HCT116 (cell line): ENCODE measurements around the gene OPCML. TPM values are rescaled to one million over a fixed set of nuclear protein-coding genes. Genes with fewer than 3 reads are reported as not detected.

Experiments used
- ATAC-seq: fragments of 200-7000 bp; cut with Tn5 transposase; 2 replicates; pipeline ENCODE4 v1.9.1; 2020; ENCODE audit warnings: mild to moderate bottlenecking, moderate library complexity
- BruUV-seq: library from RNA; stranded (reverse); fragments of 400-500 nt; replicated peaks from 2 replicates; lab custom pipeline; 2021; lab: Mats Ljungman, UMichigan
- CTCF ChIA-PET: fragments of 300-600 bp; sonication (Branson Sonifier 250); formaldehyde crosslinking; loops from one replicate; lab custom pipeline; 2021; ENCODE audit warnings: antibody characterized with exemption; lab: Charles Lee
- POLR2A ChIA-PET: fragments of 300-600, 350-600 bp; sonication (Branson Sonifier 250); formaldehyde crosslinking; loops from one replicate; lab custom pipeline; 2021; ENCODE audit warnings: antibody characterized with exemption; lab: Charles Lee
- RAD21 ChIA-PET, 2 experiments: fragments of 300-600 bp; sonication (Branson Sonifier 250); formaldehyde crosslinking; loops; one replicate each; lab custom pipeline; 2023; ENCODE audit warnings: low total read pairs in 2 of 2; ENCODE audit not compliant: uncharacterized antibody in 2 of 2, unreplicated experiment in 2 of 2, low non-redundant PET in 1 of 2; lab: Charles Lee
- DNase-seq: peaks from one replicate; pipeline ENCODE4 v3.0.0-alpha.2; 2010; ENCODE audit warnings: low read depth, low spot score
- H2AFZ ChIP-seq: fragments of 200-600 bp; shearing (Covaris generic), sonication (generic); 2 replicates; pipeline ENCODE4 v1.6.1; 2017; ENCODE audit warnings: low read depth, mixed run types, mixed read lengths, antibody characterized with exemption, low read length; ENCODE audit not compliant: poor library complexity, severe bottlenecking
- H3K27ac ChIP-seq: 2 replicates; pipeline ENCODE4 v1.5.1; 2012; ENCODE audit warnings: low read depth, low read length
- H3K27me3 ChIP-seq: fragments of 200-600 bp; sonication (generic); 2 replicates; pipeline ENCODE4 v1.6.1; 2016; ENCODE audit warnings: mixed run types, low read length, mixed read lengths; ENCODE audit not compliant: insufficient read depth
- H3K36me3 ChIP-seq, 2 experiments: fragments of 200-500 bp in 1 of 2; fragments of 200-600 bp in 1 of 2; sonication (Bioruptor generic) in 1 of 2; sonication (generic) in 1 of 2; 2 replicates each; pipeline versions ENCODE4 v1.5.1 to v1.6.1; 2014 to 2016; ENCODE audit warnings: low read length in 2 of 2, inconsistent platforms in 1 of 2, mixed read lengths in 1 of 2, mixed run types in 1 of 2; ENCODE audit not compliant: insufficient read depth in 2 of 2, control insufficient read depth in 1 of 2
- H3K4me1 ChIP-seq, 2 experiments: fragments of 200-600 bp in 1 of 2; sonication (generic) in 1 of 2; 2 replicates each; pipeline versions ENCODE4 v1.5.1 to v1.6.1; 2012 to 2017; ENCODE audit warnings: low read length in 2 of 2, inconsistent platforms in 1 of 2, mild to moderate bottlenecking in 1 of 2, mixed read lengths in 1 of 2, mixed run types in 1 of 2, moderate library complexity in 1 of 2; ENCODE audit not compliant: insufficient read depth in 2 of 2, control insufficient read depth in 1 of 2
- H3K4me2 ChIP-seq: fragments of 200-600 bp; sonication (generic); 2 replicates; pipeline ENCODE4 v1.6.1; 2017; ENCODE audit warnings: mixed run types, low read length, mixed read lengths
- H3K4me3 ChIP-seq, 2 experiments: fragments of 200-600 bp in 1 of 2; sonication (generic) in 1 of 2; replicated peaks in 1 of 2; 2 replicates each; pipeline ENCODE4 v1.5.1; 2011 to 2016; ENCODE audit warnings: low read length in 2 of 2, control low read depth in 1 of 2, low read depth in 1 of 2, mild to moderate bottlenecking in 1 of 2, mixed read lengths in 1 of 2, mixed run types in 1 of 2
- H3K79me2 ChIP-seq: fragments of 200-600 bp; sonication (generic); 2 replicates; pipeline ENCODE4 v1.6.1; 2017; ENCODE audit warnings: mild to moderate bottlenecking, mixed run types, low read length, moderate library complexity, mixed read lengths; ENCODE audit not compliant: insufficient read depth
- H3K9ac ChIP-seq: fragments of 200-600 bp; sonication (generic); 2 replicates; pipeline ENCODE4 v1.6.1; 2016; ENCODE audit warnings: low read length, mixed read lengths
- H3K9me2 ChIP-seq: fragments of 200-600 bp; sonication (generic), shearing (Covaris generic); 2 replicates; pipeline ENCODE4 v1.6.1; 2017; ENCODE audit warnings: mixed run types, mild to moderate bottlenecking, moderate library complexity; ENCODE audit not compliant: insufficient read depth
- H3K9me3 ChIP-seq, 2 experiments: fragments of 200-500 bp in 1 of 2; fragments of 200-600 bp in 1 of 2; sonication (Bioruptor generic) in 1 of 2; sonication (generic) in 1 of 2; 2 replicates each; pipeline ENCODE4 v1.6.1; 2014 to 2017; ENCODE audit warnings: low read length in 2 of 2, mixed read lengths in 2 of 2, inconsistent platforms in 1 of 2, low read depth in 1 of 2, mild to moderate bottlenecking in 1 of 2, mixed run types in 1 of 2, moderate library complexity in 1 of 2; ENCODE audit not compliant: control insufficient read depth in 1 of 2, insufficient read depth in 1 of 2
- H4K20me1 ChIP-seq: fragments of 200-600 bp; sonication (generic), shearing (Covaris generic); 2 replicates; pipeline ENCODE4 v1.6.1; 2017; ENCODE audit warnings: mixed run types, mild to moderate bottlenecking, moderate library complexity; ENCODE audit not compliant: insufficient read depth
- ATF3 ChIP-seq: IDR thresholded peaks from 2 replicates; pipeline ENCODE4 v1.6.1; 2012
- CBX3 ChIP-seq: IDR thresholded peaks from 2 replicates; pipeline ENCODE4 v1.6.1; 2012; ENCODE audit warnings: low read depth
- EZH2 ChIP-seq: fragments of 200-600 bp; sonication (generic); IDR thresholded peaks from 2 replicates; pipeline ENCODE4 v1.6.1; 2017; ENCODE audit warnings: antibody characterized with exemption, mixed run types
- EZH2phosphoT487 ChIP-seq: fragments of 200-600 bp; IDR thresholded peaks from 2 replicates; pipeline ENCODE4 v1.6.1; 2018; ENCODE audit warnings: antibody characterized with exemption, borderline replicate concordance
- POLR2A ChIP-seq: IDR thresholded peaks from 2 replicates; pipeline ENCODE4 v1.7.0; 2011; ENCODE audit warnings: borderline replicate concordance; ENCODE audit not compliant: insufficient read depth, insufficient read length; ENCODE audit errors: extremely low read depth
- SIN3A ChIP-seq: IDR thresholded peaks from 2 replicates; pipeline ENCODE4 v1.6.1; 2012; ENCODE audit warnings: low read depth
- SP1 ChIP-seq: IDR thresholded peaks from 2 replicates; pipeline ENCODE4 v1.6.1; 2012; ENCODE audit warnings: low read depth
- SRF ChIP-seq: IDR thresholded peaks from 2 replicates; pipeline ENCODE4 v1.6.1; 2012; ENCODE audit warnings: low read depth
- YY1 ChIP-seq: IDR thresholded peaks from 2 replicates; pipeline ENCODE4 v1.6.1; 2011; ENCODE audit warnings: low read length, low read depth, moderate library complexity, mild to moderate bottlenecking; ENCODE audit not compliant: insufficient replicate concordance; ENCODE audit errors: extremely low read depth
- ZBTB33 ChIP-seq: IDR thresholded peaks from 2 replicates; pipeline ENCODE4 v1.6.1; 2011; ENCODE audit warnings: mild to moderate bottlenecking, low read length, moderate library complexity; ENCODE audit not compliant: insufficient replicate concordance; ENCODE audit errors: extremely low read depth
- ZFX ChIP-seq: fragments of 450-650 bp; IDR thresholded peaks from 2 replicates; pipeline ENCODE4 v1.6.1; 2017
- intact Hi-C: fragments of 100-400 bp; cut with micrococcal nuclease; formaldehyde crosslinking; loops from 2 replicates; pipeline ENCODE4 v1.10.0; 2022
- total RNA-seq: library from RNA; stranded (reverse); gene quantifications from one replicate; pipeline ENCODE4 v1.2.1, GENCODE V29; 2021; ENCODE audit not compliant: unreplicated experiment
- TF ChIP-seq, protein P1 (sequence below): IDR thresholded peaks from 2 replicates; pipeline ENCODE4 v1.6.1; 2012; ENCODE audit warnings: low read depth

Gene OPCML
- total RNA-seq, 1 experiment from 2014 or later = not detected

- TF ChIP-seq, protein P1, sequence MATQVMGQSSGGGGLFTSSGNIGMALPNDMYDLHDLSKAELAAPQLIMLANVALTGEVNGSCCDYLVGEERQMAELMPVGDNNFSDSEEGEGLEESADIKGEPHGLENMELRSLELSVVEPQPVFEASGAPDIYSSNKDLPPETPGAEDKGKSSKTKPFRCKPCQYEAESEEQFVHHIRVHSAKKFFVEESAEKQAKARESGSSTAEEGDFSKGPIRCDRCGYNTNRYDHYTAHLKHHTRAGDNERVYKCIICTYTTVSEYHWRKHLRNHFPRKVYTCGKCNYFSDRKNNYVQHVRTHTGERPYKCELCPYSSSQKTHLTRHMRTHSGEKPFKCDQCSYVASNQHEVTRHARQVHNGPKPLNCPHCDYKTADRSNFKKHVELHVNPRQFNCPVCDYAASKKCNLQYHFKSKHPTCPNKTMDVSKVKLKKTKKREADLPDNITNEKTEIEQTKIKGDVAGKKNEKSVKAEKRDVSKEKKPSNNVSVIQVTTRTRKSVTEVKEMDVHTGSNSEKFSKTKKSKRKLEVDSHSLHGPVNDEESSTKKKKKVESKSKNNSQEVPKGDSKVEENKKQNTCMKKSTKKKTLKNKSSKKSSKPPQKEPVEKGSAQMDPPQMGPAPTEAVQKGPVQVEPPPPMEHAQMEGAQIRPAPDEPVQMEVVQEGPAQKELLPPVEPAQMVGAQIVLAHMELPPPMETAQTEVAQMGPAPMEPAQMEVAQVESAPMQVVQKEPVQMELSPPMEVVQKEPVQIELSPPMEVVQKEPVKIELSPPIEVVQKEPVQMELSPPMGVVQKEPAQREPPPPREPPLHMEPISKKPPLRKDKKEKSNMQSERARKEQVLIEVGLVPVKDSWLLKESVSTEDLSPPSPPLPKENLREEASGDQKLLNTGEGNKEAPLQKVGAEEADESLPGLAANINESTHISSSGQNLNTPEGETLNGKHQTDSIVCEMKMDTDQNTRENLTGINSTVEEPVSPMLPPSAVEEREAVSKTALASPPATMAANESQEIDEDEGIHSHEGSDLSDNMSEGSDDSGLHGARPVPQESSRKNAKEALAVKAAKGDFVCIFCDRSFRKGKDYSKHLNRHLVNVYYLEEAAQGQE = no peak
- no peak for TF ChIP-seq YY1
- no peak for TF ChIP-seq EZH2phosphoT487
- TF ChIP-seq ZFX = no peak
- no peak for TF ChIP-seq POLR2A
- no peak for TF ChIP-seq SIN3A
Observed at GRCh38 chr11:132971351-132971750, 561.0 kb downstream of the OPCML start (continued).

DNA sequence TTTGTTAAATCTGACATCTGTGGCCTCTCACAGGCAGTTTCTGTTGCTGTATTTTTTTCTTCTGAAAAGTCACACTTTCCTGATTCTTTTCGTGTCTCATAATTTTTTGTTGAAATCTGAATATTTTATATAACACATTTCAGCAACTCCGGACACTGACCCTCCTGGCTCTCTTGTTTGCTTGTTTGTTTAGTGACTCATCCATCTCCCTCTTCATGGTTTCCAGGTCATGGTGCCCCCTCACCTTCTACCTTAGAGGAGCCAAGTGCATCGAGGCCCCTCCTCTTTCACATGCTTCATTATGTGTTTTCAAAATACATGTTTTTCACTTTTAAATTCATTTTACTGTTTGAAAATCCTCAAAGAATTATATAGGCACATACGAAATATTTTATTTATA lies 562.4 kb downstream of the OPCML start:
- DNase-seq = no peak
- no peak overlapping the region for H3K9ac ChIP-seq

More for the DNA sequence above, 562.4 kb downstream of the OPCML start:
- Histone ChIP-seq H3K27me3 (no peaks in the 10 kb centered on the region), H3K4me3 (no peak overlapping the region), H3K9me2 (no peaks in the 10 kb centered on the region), H3K9me3 (peaks cover 7 to 10% of the 10 kb centered on the region in 2 experiments; a peak in 2 of 4 replicates), H3K36me3 (no peaks in the 10 kb centered on the region), H3K27ac (no peak overlapping the region), H4K20me1 (no peaks in the 10 kb centered on the region), H2AFZ (no peak overlapping the region), H3K79me2 (no peaks in the 10 kb centered on the region), H3K4me1 (no peaks in the 10 kb centered on the region), H3K4me2 (no peak overlapping the region)
- ATAC-seq = no peak
- ChIA-PET RAD21 (no interaction called here), POLR2A (no interaction called here), CTCF (no interaction called here)
- no TSS peak for BruUV-seq
- TF ChIP-seq SRF = no peak
- TF ChIP-seq ZBTB33 = no peak
- TF ChIP-seq CBX3 = no peak
- no peak for TF ChIP-seq EZH2
- no peak for TF ChIP-seq SP1
- TF ChIP-seq ATF3 = no peak
- TF ChIP-seq, protein P1 = no peak
- intact Hi-C loops = no loop called here
